HG02970 (cell line): Measurements from ENCODE around the gene ZC3H12D.
"Not testable (repeated sequence)": the region's sequence is repeated elsewhere in the genome, so short reads cannot be mapped to it uniquely, and the experiment has no call there.

Experiments used
- ATAC-seq: cut with Tn5 transposase; IDR thresholded peaks from one replicate; pipeline ENCODE4 v1.9.1; 2021; ENCODE audit warnings: mild to moderate bottlenecking, moderate library complexity, moderate number of reproducible peaks; ENCODE audit not compliant: unreplicated experiment, low FRiP score

ZC3H12D gene

GRCh38 chr6:149483849-149484655, 762 bp downstream of the ZC3H12D start:
- no peak for ATAC-seq

DNA sequence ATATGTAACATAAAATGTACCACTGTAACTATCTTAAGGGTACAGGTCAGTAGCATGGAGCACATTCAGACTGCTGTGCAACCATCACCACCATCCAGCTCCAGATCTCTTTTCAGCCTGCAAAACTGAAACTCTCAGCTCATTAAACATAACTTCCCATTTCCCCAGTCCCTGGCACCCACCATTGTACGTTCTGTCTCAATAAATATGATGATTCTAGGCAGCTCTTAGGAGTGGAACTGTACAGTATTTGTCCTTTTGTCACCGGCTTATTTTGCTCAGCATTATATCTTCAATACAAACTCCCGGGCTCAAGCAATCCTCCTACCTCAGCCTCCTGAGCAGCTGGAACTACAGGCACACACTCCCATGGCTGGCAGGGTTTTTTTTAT, 1.5 kb downstream of the ZC3H12D start:
- no peak for ATAC-seq

DNA sequence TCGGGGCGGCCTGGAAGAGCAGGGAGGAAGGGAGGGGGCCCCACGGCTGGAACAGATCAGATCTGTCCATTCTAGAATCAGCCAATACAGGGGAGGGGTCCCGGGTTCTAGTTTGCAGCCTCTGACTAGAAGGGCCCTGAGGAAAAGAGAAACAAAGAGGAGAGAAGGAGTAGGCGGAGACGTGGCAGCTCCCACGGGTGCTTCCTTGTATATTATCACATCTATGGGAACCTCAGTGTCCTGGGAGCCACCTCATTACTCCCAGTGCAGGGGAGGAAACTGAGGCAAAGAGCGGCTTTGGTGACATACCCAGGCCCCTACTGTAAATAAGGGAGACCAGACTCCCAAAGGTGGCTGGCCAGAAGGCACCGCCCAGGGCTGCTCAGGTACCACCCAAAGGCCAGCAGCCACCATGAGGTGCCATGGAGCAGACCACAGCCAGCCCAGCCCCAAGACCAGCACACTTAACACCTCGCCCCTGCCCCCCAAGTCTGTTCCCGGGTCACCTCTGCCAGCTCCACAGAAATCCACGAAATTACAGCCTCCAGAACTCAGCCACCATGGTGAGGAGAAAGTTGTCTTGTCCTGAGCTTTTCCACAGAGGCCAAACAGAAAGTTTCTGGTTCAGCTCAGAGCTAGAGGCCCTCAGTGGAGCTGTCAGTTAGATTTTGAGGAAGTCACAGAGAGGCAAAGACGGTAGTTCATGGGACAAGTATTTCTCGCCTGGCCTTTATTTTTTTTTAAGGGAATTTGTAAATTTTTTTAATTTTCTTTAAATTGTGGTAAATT, 2.1 kb downstream of the ZC3H12D start:
- ATAC-seq: no peak

GRCh38 chr6:149480502-149481280, 4.1 kb downstream of the ZC3H12D start:
- no peak for ATAC-seq

- no peak for ATAC-seq
Measured at GRCh38 chr6:149478631-149479314, 6.0 kb downstream of the ZC3H12D start.

DNA sequence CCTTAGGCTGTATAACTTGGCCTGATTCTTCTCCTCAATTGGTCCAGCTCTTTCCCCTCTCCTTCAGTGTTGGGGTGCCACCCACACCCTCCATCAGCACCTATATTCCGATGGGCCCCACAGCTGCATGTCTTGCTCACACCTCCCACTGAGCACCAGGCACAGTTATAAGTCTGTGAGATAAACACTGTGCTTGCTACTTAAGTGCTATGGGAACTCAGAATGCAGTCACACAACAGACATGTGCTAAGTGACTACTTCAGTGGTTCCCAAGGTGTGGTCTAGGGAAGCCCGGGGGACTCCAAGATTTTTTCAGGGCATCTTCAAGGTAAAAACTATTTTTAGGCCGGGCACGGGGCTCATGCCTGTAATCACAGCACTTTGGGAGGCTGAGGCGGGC, 7.3 kb downstream of the ZC3H12D start:
- no peak for ATAC-seq

- no peak for ATAC-seq
Measured at GRCh38 chr6:149476789-149477455, 7.9 kb downstream of the ZC3H12D start.

- no peak for ATAC-seq
Measured at GRCh38 chr6:149474108-149474935, 10.5 kb downstream of the ZC3H12D start.

DNA sequence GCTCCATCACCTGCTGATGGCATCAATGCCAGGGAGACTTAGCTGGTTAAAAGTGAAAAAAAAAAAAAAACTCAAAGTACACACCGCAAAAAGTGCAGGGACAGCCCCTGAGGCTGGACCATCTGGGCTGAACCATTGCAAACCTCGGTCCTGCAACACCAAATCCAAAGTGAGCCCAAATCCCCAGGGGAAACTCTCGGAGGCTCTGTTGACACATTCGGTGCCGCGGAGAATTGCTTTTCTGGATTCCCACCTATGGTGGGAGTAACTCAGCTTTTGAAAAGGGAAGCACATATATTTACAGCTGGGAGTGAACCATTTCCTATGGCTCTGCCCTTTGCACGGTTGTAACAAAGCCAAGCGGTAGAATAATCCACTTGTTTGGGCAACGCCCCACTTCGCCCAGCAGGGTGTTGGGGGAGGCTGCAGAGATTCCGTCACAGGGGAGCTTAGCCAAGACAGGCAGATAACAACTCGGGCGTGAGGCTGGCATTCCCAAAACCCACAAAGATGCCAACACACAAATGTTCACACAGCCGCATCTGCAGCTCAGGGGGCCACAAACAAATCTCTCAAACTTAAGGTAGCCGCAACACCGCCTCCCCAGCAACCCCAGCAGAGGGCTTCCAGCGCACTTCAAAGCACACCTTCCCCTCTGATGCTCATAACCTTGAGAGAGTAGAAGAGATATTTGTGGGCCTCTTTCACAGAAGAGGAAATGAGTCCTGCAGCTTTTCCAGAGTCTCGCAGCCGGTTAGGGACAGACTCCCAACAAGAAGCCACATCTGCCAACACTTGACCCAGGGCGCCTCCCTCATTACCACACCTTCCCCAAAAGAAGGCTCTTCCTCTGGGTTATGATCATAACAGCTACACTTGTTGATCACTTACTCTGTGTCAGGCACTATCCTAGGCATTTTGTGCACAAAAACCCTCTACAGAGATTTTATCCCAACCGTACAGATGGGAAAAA, 11.4 kb downstream of the ZC3H12D start:
- no peak for ATAC-seq

- ATAC-seq: no peak
Measured at GRCh38 chr6:149472241-149472640, 12.6 kb downstream of the ZC3H12D start.

- ATAC-seq: no peak
Measured at GRCh38 chr6:149471801-149472200, 13.0 kb downstream of the ZC3H12D start.

- ATAC-seq: no peak
Measured at GRCh38 chr6:149470948-149471347, 13.9 kb downstream of the ZC3H12D start.

DNA sequence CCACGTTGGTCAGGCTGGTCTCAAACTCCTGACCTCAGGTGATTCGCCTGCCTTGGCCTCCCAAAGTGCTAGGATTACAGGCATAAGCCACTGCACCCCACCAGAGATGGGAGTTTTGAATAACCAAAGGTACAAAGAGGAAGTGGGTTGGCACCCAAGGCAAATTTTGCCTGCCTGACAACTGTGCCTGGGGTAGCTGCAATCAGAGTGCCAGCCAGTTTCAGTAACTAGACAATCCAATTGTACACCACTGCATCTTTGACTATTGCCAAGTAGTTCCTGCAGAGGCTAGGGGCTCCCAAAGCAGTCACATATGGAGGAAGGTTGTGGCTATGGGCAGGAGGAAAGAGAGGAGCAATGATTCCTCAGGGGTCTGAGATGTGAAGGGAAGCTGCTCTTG, 16.6 kb downstream of the ZC3H12D start:
- ATAC-seq: peak; percentile 1

GRCh38 chr6:149467265-149467664, 17.5 kb downstream of the ZC3H12D start:
- ATAC-seq: no peak

DNA sequence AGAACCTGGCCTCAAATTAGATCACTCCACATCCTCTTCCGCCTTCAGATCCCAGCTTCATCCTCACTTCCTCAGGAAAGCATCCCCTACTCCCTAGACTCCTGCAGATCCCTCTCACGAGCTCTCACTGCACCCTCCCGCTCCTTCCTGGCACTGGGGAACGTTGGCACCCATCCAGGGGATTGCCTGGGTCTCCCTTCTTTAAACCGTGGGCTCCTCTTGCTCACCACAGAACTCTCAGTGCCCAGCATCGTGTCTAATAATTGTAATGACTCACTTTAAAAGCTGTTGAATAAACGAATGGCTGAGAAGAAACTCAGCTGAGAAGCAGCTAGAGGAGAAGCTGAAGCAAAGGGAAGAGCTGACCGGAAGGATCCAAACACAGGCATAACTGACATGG, 20.4 kb downstream of the ZC3H12D start:
- ATAC-seq: no peak

GRCh38 chr6:149463781-149464180, 21.0 kb downstream of the ZC3H12D start:
- no peak for ATAC-seq

GRCh38 chr6:149462712-149463111, 22.1 kb downstream of the ZC3H12D start:
- not testable (repeated sequence) for ATAC-seq

- ATAC-seq: no peak
Measured at GRCh38 chr6:149461670-149462069, 23.1 kb downstream of the ZC3H12D start.
